NCI-H510A treated with DMSO at 0.1 percent for 48 hours (cell line): ENCODE data around the gene MYD88.

Experiments used
- DNase-seq: peaks from one replicate; lab custom pipeline; 2025; lab: John Stamatoyannopoulos, UW

MYD88 gene

GRCh38 chr3:38138349-38139190, at the start of gene MYD88:
Gene MYD88, plus strand, starts transcription at chr3:38138661. Its CDS starts 40 bp downstream, at chr3:38138701.
- DNase-seq, result peak; percentile 22

DNA sequence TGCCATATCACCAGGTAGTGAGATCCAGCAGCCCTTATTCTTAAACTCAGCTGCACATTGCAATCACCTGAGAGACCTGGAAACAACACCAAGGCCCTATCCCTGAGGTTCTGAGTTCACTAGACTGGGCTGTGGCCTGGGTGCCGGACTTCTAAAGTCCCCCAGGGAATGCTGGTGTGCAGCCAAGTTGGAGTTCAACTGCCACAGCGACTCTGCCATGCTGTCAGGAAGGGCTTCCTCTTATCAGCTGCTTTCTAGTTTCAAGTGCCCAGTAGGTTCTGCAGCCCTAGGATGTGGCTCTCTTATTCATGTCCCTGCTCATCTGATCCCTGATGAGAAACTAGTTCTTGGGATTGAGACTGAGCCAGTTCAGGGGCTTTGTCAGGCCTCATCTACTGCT, 49.3 kb upstream of the MYD88 start:
- DNase-seq, result no peak

GRCh38 chr3:38090453-38090852, 48.0 kb upstream of the MYD88 start:
- DNase-seq, result no peak

DNA sequence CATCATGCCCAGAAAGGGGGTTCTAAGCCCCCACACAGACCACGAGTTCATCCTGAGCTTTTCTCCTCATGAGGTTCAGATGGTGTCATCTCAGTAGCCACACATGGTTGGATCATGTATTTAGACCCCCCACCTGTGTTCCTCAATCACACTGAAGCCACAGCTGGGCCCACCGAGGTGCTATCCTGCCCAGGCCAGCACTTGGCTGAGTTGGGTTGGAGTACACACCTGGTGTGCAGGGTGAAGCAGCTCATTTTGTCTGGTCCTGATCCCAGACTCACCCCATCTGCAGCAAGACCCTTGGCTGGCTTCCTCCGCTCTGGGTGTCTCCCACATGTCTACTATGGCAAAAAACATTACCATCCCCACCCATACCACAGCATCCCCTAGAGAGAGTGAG, 43.5 kb upstream of the MYD88 start:
- DNase-seq, result no peak

DNA sequence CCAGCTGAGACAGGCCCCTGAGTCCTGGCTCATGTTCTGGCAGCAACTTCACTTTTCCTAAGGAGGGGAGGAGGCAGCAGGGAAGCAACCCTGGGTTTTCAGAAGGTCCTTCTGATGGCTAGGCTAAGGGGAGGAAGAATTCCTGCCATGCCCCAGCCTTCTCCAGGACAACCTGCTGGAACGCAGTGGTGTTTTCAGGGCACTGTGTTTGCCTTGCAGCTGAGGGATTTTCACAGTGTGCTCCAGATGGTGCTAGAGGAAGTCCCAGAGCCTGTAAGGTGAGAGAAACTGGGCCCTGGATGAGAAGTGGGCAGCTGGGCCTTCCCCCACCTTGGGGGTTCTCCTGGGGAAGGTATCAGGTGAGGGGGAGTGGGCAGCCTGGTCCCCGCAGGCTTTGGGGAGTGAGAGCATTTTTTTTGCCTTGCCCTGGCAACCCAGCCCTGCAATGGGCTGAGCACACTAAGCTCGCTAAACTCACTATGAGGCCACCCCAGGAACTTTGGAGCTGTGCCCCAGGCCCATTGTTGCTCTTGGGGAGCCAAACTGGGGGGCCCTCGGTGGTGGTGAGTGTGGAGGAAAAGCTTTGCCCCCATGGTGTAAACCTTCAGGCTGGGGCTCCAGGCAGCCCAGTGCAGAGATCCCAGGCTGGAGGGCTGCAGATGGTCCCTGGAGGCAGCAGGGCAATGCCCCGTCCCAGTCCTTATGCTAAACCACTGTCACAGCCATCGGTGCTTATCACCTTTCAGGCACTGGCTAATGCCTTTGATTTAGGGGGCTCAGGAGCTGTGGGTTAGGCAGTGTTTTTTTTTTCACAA, 42.6 kb upstream of the MYD88 start:
- DNase-seq, result no peak

- no peak for DNase-seq
Measured at GRCh38 chr3:38097446-38098375, 40.8 kb upstream of the MYD88 start.

- no peak for DNase-seq
Measured at GRCh38 chr3:38098376-38098723, 40.1 kb upstream of the MYD88 start.

GRCh38 chr3:38099518-38099917, 38.9 kb upstream of the MYD88 start:
- DNase-seq, result no peak

DNA sequence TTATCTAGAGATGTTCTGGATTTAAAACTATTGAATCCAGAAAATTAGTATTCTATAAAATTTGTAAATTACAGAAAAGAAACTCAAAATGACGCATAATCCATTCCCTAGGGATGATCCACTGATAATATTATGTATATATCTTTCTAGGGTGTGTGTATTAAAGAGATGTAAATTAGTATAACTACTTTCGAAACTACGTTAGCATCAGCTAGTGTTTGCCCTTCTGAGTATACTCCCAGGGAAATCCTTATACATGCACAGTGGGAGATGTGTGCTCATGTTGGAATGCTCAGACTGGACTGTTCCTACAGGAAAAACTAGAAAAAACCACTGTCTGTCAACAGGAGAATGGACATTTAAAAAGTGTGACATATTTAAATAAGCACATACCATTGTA, 38.0 kb upstream of the MYD88 start:
- DNase-seq, result no peak

DNA sequence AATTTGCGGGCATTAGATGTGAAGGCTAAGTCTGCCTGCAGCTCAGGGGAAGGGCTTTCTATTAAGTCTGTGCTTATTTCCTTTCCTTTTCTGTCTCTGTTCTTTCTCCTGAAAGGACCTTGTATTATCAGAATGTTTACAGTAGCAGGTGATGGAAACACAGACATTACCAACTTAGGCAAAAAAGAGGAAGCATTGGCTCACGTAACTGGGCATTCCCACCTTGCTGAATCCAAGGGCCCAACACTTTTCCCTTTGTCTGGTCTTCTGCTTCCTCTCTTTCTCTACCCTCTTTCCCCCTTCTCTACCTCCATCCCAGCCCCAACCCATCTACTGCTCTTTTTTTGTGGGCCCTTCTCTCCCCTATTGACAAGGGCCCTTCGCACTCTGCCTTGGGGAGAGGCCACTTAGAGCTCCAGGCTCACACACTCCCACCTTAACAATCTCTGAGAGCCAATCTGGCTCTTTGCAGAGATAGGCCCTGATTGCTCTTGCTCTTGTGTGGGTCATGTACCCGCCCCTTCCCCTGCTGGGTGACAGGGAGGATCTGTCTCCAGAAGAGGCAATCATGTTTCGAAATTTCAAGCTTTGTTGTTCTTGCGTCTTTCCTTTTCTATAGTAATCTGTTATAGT, 36.5 kb upstream of the MYD88 start:
- DNase-seq, result no peak

DNA sequence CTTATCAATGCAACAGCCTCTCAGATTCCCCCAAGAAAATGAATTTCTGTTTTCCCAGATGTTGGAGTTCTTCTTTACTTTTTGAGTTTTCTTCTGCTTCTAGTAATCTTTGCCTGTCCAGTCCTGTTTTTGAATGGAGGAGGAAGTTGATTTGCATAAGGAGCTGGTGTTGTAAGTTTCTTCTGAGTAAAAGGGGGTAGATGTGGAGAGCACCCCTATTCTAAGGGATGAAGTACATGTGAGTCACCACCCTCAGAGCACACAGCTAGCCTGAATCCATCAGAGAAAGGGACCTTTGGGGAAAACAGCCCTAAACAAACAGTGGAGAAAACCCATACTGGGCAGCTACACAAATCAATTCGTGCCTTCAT, 36.0 kb upstream of the MYD88 start:
- no peak for DNase-seq

DNA sequence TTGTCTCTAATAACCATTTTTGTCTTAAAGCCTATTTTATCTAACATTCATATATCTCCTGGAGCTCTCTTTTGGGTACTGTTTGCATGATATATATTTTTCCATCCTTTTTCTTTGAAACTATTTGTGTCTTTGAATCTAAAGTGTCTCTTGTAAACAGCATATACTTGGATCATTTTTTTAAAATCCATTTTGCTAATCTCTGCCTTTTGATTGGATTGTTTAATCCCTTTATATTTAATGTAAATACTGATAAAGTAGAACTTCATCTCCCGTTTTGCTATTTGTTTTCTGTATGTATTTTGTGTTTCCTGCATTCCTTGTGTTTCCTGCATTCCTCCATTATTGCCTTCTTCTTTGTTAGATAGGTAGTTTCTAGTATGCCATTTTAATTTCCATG, 32.9 kb upstream of the MYD88 start:
- no peak for DNase-seq

GRCh38 chr3:38107911-38108648, 30.4 kb upstream of the MYD88 start:
- no peak for DNase-seq

GRCh38 chr3:38108649-38109579, 29.5 kb upstream of the MYD88 start:
- no peak for DNase-seq

DNA sequence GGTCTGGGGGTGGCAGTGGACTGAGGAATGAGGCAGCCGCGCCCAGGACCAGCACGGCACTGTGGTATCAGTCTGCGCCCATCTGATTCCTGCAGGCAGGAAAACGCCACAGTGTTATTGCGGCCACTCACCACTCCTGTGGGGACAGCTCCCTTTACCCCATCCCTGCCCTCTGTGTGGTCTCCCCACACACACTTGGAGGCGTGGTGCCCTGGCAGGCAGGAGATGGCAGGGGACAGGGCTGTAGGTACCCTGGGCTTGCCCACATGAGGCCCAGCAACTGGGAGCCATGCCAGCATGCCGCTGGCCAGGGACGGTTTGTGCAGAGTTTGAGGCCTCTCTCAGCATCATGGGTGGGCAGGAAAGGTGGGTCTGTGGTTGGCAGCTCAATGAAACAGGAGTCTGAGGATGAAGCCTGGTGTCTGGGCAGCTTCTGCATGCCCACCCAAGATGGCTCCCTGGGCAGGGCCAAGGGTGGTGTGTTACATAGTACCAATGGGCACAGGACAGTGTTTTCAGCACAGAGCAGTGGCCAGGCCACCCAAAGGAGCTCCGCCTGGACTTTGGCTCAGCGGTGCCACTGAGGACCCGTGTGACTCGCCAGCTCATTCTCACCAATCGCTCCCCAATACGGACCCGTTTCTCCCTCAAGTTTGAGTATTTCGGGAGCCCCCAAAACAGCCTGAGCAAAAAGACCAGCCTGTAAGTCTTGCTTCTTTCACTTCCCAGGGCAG, 28.7 kb upstream of the MYD88 start:
- DNase-seq, result no peak

DNA sequence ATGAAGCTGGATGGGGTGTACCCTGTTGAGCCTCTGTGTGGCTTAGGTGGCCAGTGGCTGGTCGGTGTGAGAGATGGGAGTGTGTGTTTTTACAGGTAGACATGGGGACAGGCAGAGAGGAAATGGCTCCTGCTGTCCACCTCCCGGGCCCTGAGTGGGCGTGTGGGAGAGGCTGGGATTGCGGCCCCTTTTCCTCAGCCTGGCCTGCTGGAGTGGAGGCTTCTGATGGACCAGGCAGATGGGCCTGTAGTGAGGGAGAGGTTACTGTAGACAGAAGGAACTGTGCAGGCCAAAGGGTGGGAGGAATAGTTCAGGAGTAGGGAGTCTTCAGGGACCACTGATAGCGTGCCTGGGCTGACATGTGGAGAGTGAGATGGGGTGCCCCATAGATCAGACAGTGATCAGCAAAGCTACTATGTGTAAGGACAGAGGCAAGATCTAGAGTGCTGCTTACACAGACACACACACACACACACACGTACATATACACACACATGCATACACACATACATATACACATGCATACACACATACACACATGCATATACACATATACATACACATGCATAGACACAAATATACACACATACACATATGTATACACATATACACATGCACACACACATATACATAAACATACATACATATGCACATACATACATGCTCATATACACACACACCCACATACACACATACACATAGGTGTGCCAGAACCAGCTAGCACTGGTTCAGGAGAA, 28.0 kb upstream of the MYD88 start:
- no peak for DNase-seq

- DNase-seq, result no peak
Measured at GRCh38 chr3:38111201-38111600, 27.3 kb upstream of the MYD88 start.

- DNase-seq, result no peak
Measured at GRCh38 chr3:38111696-38112377, 26.6 kb upstream of the MYD88 start.
